Esophagus squamous epithelium (tissue), 4 donors: Measurements from ENCODE around the gene TRIM42.

Source experiments
- CTCF ChIP-seq, 6 experiments: fragments of 450-650 bp in 4 of 6; fragments of 200-600 bp in 2 of 6; sonication (generic) in 2 of 6; IDR thresholded peaks; one replicate each; pipeline ENCODE4 v1.5.1; 2016 to 2019; ENCODE audit warnings: antibody characterized with exemption in 6 of 6, mild to moderate bottlenecking in 4 of 6, moderate library complexity in 4 of 6
- POLR2A ChIP-seq, 4 donors: fragments of 450-650 bp; IDR thresholded peaks; one replicate each; pipeline ENCODE4 v1.6.1; 2017; ENCODE audit warnings: antibody characterized with exemption in 4 of 4, mild to moderate bottlenecking in 4 of 4, moderate library complexity in 3 of 4

DNA sequence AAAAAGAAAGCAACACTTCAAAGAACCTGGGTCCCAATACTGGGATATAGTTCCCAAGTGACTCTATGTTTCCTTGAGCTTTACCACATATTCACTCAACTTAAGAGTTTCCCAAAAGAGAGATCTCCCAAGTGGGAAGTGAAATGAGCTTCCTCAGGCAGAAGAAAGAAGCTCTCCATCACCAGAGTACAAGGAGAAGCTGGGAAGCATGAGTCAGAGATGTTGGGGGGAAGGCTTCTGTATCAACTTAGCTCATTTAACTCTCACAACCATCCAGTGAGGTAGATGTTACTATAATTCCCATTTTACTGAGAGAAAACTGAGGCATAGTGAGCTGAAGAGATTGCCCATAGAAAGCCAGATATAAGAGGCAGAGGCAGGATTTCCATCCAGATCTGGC, 47.0 kb upstream of the TRIM42 start:
- no peak for TF ChIP-seq CTCF (IDR thresholded peaks at IDR 0.05)
- no peak for TF ChIP-seq POLR2A (IDR thresholded peaks at IDR 0.05)
